Measurements from ENCODE around the gene ZFAND3.

DNA sequence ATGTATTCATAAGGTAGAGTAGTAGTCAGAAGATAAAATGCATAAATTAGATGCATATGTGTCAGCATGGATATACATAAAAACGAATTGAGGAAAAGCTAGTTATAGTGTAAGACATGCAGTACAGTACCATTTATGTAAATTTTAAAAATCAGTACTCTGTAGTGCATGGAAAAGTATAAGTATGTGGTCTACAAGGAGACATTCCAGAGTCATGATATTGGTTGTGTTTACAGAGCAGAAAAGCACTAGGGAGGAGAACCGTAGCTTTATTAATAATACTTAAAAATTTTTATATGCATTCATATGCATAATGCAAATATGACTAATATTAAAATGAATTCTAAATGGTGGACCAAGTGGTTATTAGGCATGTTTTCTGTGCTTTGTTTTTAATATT, 220.0 kb downstream of the ZFAND3 start:
- TF ChIP-seq EZH2 (IDR thresholded peaks at IDR 0.05; ENCODE audit: low read length, unreplicated experiment): no peak
- no peak for TF ChIP-seq EZH2phosphoT487 (IDR thresholded peaks at IDR 0.05; ENCODE audit: borderline replicate concordance, low read length)

Data from PC-3 (cell line).